Lower lobe of right lung (tissue), 2 donors: Measurements from ENCODE around the gene PARVA. TPM values are rescaled to one million over a fixed set of nuclear protein-coding genes. Genes with fewer than 3 reads are reported as not detected.

Experiments used
- ATAC-seq, 2 donors: fragments of 200-7000 bp; cut with Tn5 transposase; one replicate each; pipeline ENCODE4 v1.9.1; 2020 to 2022; ENCODE audit warnings: mild to moderate bottlenecking in 2 of 2, moderate library complexity in 2 of 2
- DNase-seq: peaks from one replicate; pipeline ENCODE4 v3.0.0-alpha.2; 2020
- H3K27ac ChIP-seq: fragments of 200-600 bp; one replicate; pipeline ENCODE4 v1.8.0; 2022
- H3K27me3 ChIP-seq: fragments of 200-600 bp; one replicate; pipeline ENCODE4 v1.8.0; 2022; ENCODE audit warnings: low read depth
- H3K36me3 ChIP-seq: fragments of 200-600 bp; one replicate; pipeline ENCODE4 v1.8.0; 2022; ENCODE audit warnings: mild to moderate bottlenecking
- H3K4me1 ChIP-seq: fragments of 200-600 bp; one replicate; pipeline ENCODE4 v1.8.0; 2022
- H3K4me3 ChIP-seq: fragments of 200-600 bp; one replicate; pipeline ENCODE4 v1.8.0; 2022; ENCODE audit warnings: mild to moderate bottlenecking
- H3K9me3 ChIP-seq: fragments of 200-600 bp; one replicate; pipeline ENCODE4 v1.8.0; 2022
- intact Hi-C: fragments of 100-400 bp; cut with DNase I; formaldehyde crosslinking; loops from one replicate; pipeline ENCODE4 v1.11.0; 2022
- total RNA-seq: library from RNA; stranded (reverse); fragmentation: NEBNext Ultra II Directional; extraction: Animal tissue kit (Norgen Biotek cat#: 25700); gene quantifications from one replicate; pipeline ENCODE4 v1.2.1, GENCODE V29; 2021
- TF ChIP-seq, protein P1 (sequence below): fragments of 200-600 bp; IDR thresholded peaks from one replicate; pipeline ENCODE4 v1.8.0; 2022; ENCODE audit warnings: antibody characterized with exemption, mild to moderate bottlenecking
- donor health status: DM: no; HTN: yes; CAD: no; lungs with severe emphysema.

Gene PARVA
- total RNA-seq, 1 donor from 2014 or later, result 58.3 TPM

DNA sequence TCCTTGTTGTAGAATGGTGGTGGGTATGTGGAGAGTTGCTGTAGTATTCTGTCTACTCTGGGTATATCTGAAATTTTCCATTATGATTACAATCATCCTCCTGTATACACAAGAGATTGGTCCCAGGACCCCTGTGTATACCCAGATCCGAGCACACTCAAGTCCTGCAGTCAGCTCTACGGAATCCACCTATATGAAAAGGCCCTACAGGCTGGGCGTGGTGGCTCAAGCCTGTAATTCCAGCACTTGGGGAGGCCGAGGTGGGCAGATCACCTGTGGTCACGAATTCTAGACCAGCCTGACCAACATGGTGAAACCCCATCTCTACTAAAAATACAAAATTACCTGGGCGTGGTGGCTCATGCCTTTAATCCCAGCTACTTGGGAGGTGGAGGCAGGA, 17.2 kb downstream of the PARVA start:
- no peak for ATAC-seq

DNA sequence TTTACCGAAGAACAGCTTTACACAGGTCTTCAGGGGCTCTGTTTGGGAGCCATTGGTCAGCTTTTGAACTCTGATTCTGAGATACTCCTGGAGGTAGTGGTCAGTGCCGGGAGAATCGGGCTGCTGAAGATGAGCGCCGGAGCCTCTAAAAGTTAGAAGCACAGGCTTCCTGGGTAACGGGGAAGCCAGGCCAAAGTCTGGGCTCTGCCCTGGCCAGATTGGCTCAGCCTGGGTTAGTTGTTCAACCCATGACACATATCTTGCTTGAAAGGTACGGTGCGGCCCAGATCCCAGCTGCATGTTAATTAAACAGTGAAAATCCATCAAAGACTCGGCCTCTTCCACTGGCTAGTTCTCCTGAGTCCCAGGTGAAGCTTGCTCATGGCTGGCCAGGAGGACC, 18.0 kb downstream of the PARVA start:
- ATAC-seq (no peak), DNase-seq (no peak)
- intact Hi-C loops, result no loop called here
- Histone ChIP-seq H3K9me3 (no peaks in the 10 kb centered on the region), H3K36me3 (no peaks in the 10 kb centered on the region), H3K27ac (no peak overlapping the region), H3K4me1 (peaks cover 22% of the 10 kb centered on the region), H3K4me3 (no peak overlapping the region), H3K27me3 (no peaks in the 10 kb centered on the region)
- TF ChIP-seq, protein P1, sequence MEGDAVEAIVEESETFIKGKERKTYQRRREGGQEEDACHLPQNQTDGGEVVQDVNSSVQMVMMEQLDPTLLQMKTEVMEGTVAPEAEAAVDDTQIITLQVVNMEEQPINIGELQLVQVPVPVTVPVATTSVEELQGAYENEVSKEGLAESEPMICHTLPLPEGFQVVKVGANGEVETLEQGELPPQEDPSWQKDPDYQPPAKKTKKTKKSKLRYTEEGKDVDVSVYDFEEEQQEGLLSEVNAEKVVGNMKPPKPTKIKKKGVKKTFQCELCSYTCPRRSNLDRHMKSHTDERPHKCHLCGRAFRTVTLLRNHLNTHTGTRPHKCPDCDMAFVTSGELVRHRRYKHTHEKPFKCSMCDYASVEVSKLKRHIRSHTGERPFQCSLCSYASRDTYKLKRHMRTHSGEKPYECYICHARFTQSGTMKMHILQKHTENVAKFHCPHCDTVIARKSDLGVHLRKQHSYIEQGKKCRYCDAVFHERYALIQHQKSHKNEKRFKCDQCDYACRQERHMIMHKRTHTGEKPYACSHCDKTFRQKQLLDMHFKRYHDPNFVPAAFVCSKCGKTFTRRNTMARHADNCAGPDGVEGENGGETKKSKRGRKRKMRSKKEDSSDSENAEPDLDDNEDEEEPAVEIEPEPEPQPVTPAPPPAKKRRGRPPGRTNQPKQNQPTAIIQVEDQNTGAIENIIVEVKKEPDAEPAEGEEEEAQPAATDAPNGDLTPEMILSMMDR, result no peak

More for the DNA sequence above, 17.2 kb downstream of the PARVA start:
- Histone ChIP-seq H3K36me3 (no peaks in the 10 kb centered on the region), H3K4me1 (peaks cover 23% of the 10 kb centered on the region), H3K27ac (no peak overlapping the region), H3K4me3 (no peak overlapping the region), H3K9me3 (no peaks in the 10 kb centered on the region), H3K27me3 (no peaks in the 10 kb centered on the region)
- TF ChIP-seq, protein P1, result no peak
- DNase-seq, result no peak
- intact Hi-C loops, result no loop called here

DNA sequence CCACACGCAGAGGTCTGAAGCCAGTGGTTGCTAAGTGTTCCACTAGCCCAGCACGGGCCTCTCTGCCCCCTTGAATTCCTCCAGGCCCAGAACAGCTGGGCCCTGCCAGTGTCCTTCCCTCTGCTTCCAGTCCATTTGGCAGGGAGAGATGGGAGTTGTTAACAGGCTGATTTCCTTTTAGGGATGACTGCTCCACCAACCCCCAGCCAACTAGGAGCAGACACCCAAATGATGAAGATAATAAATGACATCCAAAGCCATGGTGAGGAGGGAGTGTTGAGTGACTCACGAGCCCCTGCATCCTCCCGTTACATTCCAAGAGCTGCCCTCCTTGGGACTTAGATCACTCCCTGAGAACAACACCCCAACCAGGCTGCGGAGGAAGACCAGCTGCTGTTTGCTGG, 20.6 kb downstream of the PARVA start:
- Histone ChIP-seq H3K36me3 (no peaks in the 10 kb centered on the region), H3K27ac (peak overlapping the region; percentile 12), H3K4me1 (peaks cover 31% of the 10 kb centered on the region), H3K4me3 (no peak overlapping the region), H3K9me3 (no peaks in the 10 kb centered on the region), H3K27me3 (no peaks in the 10 kb centered on the region)
- intact Hi-C loops, result no loop called here
- DNase-seq (no peak), ATAC-seq (peak; percentile 56 to 74)
- TF ChIP-seq, protein P1, result no peak

DNA sequence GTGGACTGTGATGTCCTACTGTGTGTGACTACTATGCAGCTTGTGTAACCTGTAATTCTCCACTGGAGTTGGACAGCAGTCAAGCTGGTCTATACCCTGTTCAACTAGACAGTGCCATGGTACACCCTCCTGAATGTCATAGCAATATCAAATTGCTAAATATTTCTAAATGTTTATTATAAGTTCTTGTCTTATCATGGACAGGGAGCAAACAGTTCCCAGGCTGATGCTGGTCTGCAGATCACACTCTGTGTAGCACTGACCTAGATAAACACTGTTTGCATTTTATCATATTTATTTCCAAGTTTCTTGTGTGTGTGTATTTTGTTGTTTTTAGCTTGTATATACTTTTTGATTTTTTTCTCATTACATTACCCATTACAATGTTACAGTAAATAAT, 22.0 kb downstream of the PARVA start:
- intact Hi-C loops, result no loop called here
- Histone ChIP-seq H3K4me1 (peaks cover 36% of the 10 kb centered on the region), H3K4me3 (no peak overlapping the region), H3K9me3 (no peaks in the 10 kb centered on the region), H3K27ac (no peak overlapping the region), H3K27me3 (no peaks in the 10 kb centered on the region), H3K36me3 (no peaks in the 10 kb centered on the region)
- TF ChIP-seq, protein P1, result no peak
- no peak for DNase-seq
- ATAC-seq, result no peak

DNA sequence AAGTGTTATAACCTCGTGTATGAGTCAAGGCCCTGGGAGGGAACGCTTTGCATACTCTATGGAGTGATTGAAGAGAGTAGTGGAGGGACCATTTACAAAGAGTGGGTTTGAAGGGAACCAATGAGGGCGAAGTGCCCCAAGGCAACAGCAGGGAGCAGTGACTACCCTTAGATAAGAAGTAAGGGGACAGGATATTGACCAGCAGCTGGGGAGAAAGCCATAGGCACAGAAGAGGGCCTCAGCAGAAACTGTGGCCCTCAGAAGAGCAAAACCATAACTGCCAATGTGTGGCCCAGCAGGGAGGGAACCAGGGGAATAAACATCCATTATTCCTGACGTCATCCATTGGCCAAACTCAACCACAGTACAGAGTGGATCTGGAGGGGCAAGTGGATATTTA, 24.7 kb downstream of the PARVA start:
- peaks cover 35% of the 10 kb centered on the region for H3K4me1 ChIP-seq
- no peak for ATAC-seq
- H3K27ac ChIP-seq, result no peak overlapping the region
- intact Hi-C loops, result no loop called here
- no peaks in the 10 kb centered on the region for H3K27me3 ChIP-seq
- H3K4me3 ChIP-seq, result no peak overlapping the region
- TF ChIP-seq, protein P1, result no peak
- H3K9me3 ChIP-seq, result no peaks in the 10 kb centered on the region
- no peaks in the 10 kb centered on the region for H3K36me3 ChIP-seq
- no peak for DNase-seq

DNA sequence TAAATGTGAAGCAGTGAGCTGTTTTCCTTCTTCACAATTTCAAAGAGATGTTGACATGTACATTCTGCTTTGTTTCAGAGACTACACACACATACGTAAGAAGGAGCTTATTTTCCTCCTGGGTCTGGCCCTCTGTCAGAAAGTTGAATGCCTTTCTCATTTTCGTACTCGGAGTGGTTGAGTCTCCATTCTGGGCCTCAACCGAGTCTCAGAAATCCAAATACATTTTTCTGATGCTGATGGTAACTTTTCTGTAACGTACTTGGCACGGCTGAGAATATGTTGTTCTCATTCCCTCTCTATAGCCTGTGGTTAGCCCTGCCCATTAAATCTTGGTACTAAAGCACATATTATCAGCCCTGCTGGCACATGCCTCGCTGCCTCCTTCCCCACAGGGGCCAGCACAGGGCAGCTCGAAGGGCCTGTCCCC, 25.3 kb downstream of the PARVA start:
- Histone ChIP-seq H3K27ac (no peak overlapping the region), H3K27me3 (no peaks in the 10 kb centered on the region), H3K9me3 (no peaks in the 10 kb centered on the region), H3K36me3 (no peaks in the 10 kb centered on the region), H3K4me1 (peaks cover 31% of the 10 kb centered on the region), H3K4me3 (no peak overlapping the region)
- TF ChIP-seq, protein P1, result no peak
- DNase-seq (no peak), ATAC-seq (peak; percentile 25 to 29)
- intact Hi-C loops, result no loop called here
